B cell (primary cell): Measurements from ENCODE around the gene CXXC5.

ENCODE experiments used
- EZH2 ChIP-seq: IDR thresholded peaks from 2 replicates; pipeline ENCODE4 v1.6.1; 2012; ENCODE audit warnings: borderline replicate concordance, low read depth, mild to moderate bottlenecking, moderate library complexity, low read length; ENCODE audit not compliant: insufficient read depth, poor library complexity, severe bottlenecking
- TF ChIP-seq, protein P1 (sequence below): fragments of 200-600 bp; IDR thresholded peaks from one replicate; pipeline ENCODE4 v1.8.0; 2022; ENCODE audit warnings: antibody characterized with exemption, mild to moderate bottlenecking

DNA sequence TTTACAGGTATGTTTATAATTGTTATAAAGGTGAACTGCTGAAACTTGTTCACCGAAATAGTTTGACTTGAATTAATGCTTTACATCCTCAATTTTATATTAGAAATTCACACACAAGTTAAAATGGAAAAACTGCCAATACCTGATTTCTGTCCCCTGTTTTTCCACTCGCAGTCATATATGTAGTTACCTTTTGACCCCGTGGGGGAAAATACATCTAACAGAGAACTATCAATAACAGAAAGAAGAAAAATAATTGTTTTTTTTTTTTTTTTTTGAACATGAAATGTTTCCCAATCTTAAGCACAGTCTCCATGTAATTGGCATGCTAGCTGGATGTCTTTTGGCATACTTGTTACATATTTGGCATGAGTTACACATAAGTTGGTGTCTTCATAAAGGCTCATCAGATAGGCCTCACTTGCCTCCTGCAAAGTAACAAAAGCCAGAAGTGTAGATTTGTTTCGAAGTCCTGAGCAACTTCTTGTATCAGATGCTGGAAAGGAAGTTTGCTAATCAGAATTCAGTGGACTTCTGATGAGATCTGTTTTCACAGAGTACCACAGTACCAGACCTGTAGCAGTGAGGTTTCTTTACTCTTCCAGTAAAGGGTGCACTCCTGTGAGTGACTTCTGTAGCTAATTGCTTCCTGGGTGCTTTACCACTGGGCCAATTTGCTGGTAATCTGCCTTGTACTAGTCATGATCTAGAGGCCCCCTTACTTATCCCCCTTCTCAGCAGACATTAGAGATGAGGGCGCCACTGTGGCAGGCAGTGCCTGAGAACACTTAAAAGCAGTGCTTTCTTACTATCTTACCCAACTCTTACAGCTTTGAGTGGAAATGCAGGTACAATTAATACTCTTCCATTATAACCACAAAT is 36.2 kb upstream of the CXXC5 start:
- TF ChIP-seq, protein P1, sequence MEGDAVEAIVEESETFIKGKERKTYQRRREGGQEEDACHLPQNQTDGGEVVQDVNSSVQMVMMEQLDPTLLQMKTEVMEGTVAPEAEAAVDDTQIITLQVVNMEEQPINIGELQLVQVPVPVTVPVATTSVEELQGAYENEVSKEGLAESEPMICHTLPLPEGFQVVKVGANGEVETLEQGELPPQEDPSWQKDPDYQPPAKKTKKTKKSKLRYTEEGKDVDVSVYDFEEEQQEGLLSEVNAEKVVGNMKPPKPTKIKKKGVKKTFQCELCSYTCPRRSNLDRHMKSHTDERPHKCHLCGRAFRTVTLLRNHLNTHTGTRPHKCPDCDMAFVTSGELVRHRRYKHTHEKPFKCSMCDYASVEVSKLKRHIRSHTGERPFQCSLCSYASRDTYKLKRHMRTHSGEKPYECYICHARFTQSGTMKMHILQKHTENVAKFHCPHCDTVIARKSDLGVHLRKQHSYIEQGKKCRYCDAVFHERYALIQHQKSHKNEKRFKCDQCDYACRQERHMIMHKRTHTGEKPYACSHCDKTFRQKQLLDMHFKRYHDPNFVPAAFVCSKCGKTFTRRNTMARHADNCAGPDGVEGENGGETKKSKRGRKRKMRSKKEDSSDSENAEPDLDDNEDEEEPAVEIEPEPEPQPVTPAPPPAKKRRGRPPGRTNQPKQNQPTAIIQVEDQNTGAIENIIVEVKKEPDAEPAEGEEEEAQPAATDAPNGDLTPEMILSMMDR = no peak
- TF ChIP-seq EZH2 = no peak
